HG03354 (cell line): ENCODE measurements around the gene TMX4.

Experiments
- ATAC-seq: cut with Tn5 transposase; IDR thresholded peaks from one replicate; pipeline ENCODE4 v1.9.1; 2021; ENCODE audit warnings: mild to moderate bottlenecking; ENCODE audit not compliant: unreplicated experiment, poor library complexity, severe bottlenecking

TMX4 gene

GRCh38 chr20:8020314-8021079 is 936 bp upstream of the TMX4 start:
- peak; percentile 46 for ATAC-seq

GRCh38 chr20:8019998-8020247 is 362 bp upstream of the TMX4 start:
- ATAC-seq = no peak

GRCh38 chr20:8018958-8019245 is 659 bp downstream of the TMX4 start:
- ATAC-seq = peak; percentile 57

GRCh38 chr20:8012724-8013123 is 6.8 kb downstream of the TMX4 start:
- ATAC-seq = no peak

- no peak for ATAC-seq
These were observed 10.8 kb downstream of the TMX4 start for GRCh38 chr20:8008733-8009132.

- ATAC-seq = no peak
These were observed 12.1 kb downstream of the TMX4 start for GRCh38 chr20:8007490-8007889.

GRCh38 chr20:8005575-8006366 is 13.8 kb downstream of the TMX4 start:
- ATAC-seq = no peak

- ATAC-seq = no peak
These were observed 14.5 kb downstream of the TMX4 start for GRCh38 chr20:8005033-8005432.

GRCh38 chr20:8002056-8002455 is 17.5 kb downstream of the TMX4 start:
- no peak for ATAC-seq

- ATAC-seq = no peak
These were observed 18.8 kb downstream of the TMX4 start for GRCh38 chr20:8000796-8001195.

- ATAC-seq = no peak
These were observed 22.7 kb downstream of the TMX4 start for GRCh38 chr20:7996898-7997297.

GRCh38 chr20:7994809-7995208 is 24.8 kb downstream of the TMX4 start:
- peak; percentile 75 for ATAC-seq

- ATAC-seq = no peak
These were observed 25.9 kb downstream of the TMX4 start for GRCh38 chr20:7993703-7994102.

GRCh38 chr20:7993238-7993637 is 26.3 kb downstream of the TMX4 start:
- ATAC-seq = no peak

GRCh38 chr20:7990385-7990784 is 29.2 kb downstream of the TMX4 start:
- ATAC-seq = no peak

- no peak for ATAC-seq
These were observed 30.2 kb downstream of the TMX4 start for GRCh38 chr20:7989379-7989778.

GRCh38 chr20:7985916-7986315 is 33.6 kb downstream of the TMX4 start:
- no peak for ATAC-seq

GRCh38 chr20:7984192-7984591 is 35.4 kb downstream of the TMX4 start:
- no peak for ATAC-seq

- peak; percentile 46 for ATAC-seq
These were observed 38.2 kb downstream of the TMX4 start for GRCh38 chr20:7981374-7981773.

GRCh38 chr20:7980332-7981046 is 39.1 kb downstream of the TMX4 start:
- peak; percentile 79 for ATAC-seq

- no peak for ATAC-seq
These were observed 41.9 kb downstream of the TMX4 start for GRCh38 chr20:7977709-7978108.
